ENCODE measurements around the gene FOXP4. TPM values are rescaled to one million over a fixed set of nuclear protein-coding genes. Genes with fewer than 3 reads are reported as not detected.

The FOXP4 gene
- total RNA-seq, 1 donor from 2014 or later: 91.0 TPM

- Mint-ChIP-seq H3K27ac (peak overlapping the region; percentile 4), H3K9me3 (no peaks in the 10 kb centered on the region), H3K36me3 (peaks cover 14% of the 10 kb centered on the region), H3K4me3 (no peak overlapping the region), H3K27me3 (ENCODE audit: low read depth) (no peaks in the 10 kb centered on the region), H3K4me1 (peaks cover 59% of the 10 kb centered on the region)
- no peak for DNase-seq (ENCODE audit: low spot score in 2 of 2, unreplicated experiment in 2 of 2)
- TF ChIP-seq CTCF (IDR thresholded peaks at IDR 0.05; ENCODE audit: unreplicated experiment): no peak
These were observed 36.4 kb downstream of the FOXP4 start for GRCh38 chr6:41582540-41582939.

GRCh38 chr6:41583565-41583964 lies 37.4 kb downstream of the FOXP4 start:
- peaks cover 52% of the 10 kb centered on the region for H3K4me1 Mint-ChIP-seq
- DNase-seq (ENCODE audit: low spot score in 2 of 2, unreplicated experiment in 2 of 2): no peak
- peak overlapping the region; percentile 71 for H3K27ac Mint-ChIP-seq
- no peaks in the 10 kb centered on the region for H3K9me3 Mint-ChIP-seq
- H3K36me3 Mint-ChIP-seq: peaks cover 20% of the 10 kb centered on the region
- H3K4me3 Mint-ChIP-seq: no peak overlapping the region
- TF ChIP-seq CTCF (IDR thresholded peaks at IDR 0.05; ENCODE audit: unreplicated experiment): no peak
- H3K27me3 Mint-ChIP-seq (ENCODE audit: low read depth): no peaks in the 10 kb centered on the region

- Mint-ChIP-seq H3K4me1 (peaks cover 46% of the 10 kb centered on the region), H3K4me3 (no peak overlapping the region)
These were observed 38.0 kb downstream of the FOXP4 start for GRCh38 chr6:41584205-41584604.

GRCh38 chr6:41584668-41585205 lies 38.6 kb downstream of the FOXP4 start:
- Mint-ChIP-seq H3K27me3 (ENCODE audit: low read depth) (no peaks in the 10 kb centered on the region), H3K4me1 (peaks cover 40% of the 10 kb centered on the region), H3K9me3 (no peaks in the 10 kb centered on the region), H3K27ac (no peak overlapping the region), H3K4me3 (no peak overlapping the region), H3K36me3 (peaks cover 17% of the 10 kb centered on the region)
- TF ChIP-seq CTCF (IDR thresholded peaks at IDR 0.05; ENCODE audit: unreplicated experiment): no peak
- DNase-seq (ENCODE audit: low spot score in 2 of 2, unreplicated experiment in 2 of 2): no peak

More at GRCh38 chr6:41584205-41584604, 38.0 kb downstream of the FOXP4 start:
- no peaks in the 10 kb centered on the region for H3K27me3 Mint-ChIP-seq (ENCODE audit: low read depth)
- no peak for DNase-seq (ENCODE audit: low spot score in 2 of 2, unreplicated experiment in 2 of 2)
- peaks cover 20% of the 10 kb centered on the region for H3K36me3 Mint-ChIP-seq
- TF ChIP-seq CTCF (IDR thresholded peaks at IDR 0.05; ENCODE audit: unreplicated experiment): no peak
- no peaks in the 10 kb centered on the region for H3K9me3 Mint-ChIP-seq
- peak overlapping the region; percentile 16 for H3K27ac Mint-ChIP-seq

- no peak overlapping the region for H3K27ac Mint-ChIP-seq
- DNase-seq (ENCODE audit: low spot score in 2 of 2, unreplicated experiment in 2 of 2): no peak
- no peak for TF ChIP-seq CTCF (IDR thresholded peaks at IDR 0.05; ENCODE audit: unreplicated experiment)
- H3K4me1 Mint-ChIP-seq: peaks cover 40% of the 10 kb centered on the region
- H3K9me3 Mint-ChIP-seq: no peaks in the 10 kb centered on the region
- no peak overlapping the region for H3K4me3 Mint-ChIP-seq
- H3K36me3 Mint-ChIP-seq: peaks cover 17% of the 10 kb centered on the region
- H3K27me3 Mint-ChIP-seq (ENCODE audit: low read depth): no peaks in the 10 kb centered on the region
These were observed 39.4 kb downstream of the FOXP4 start for GRCh38 chr6:41585605-41586004.

All from mesothelial cell of epicardium (in vitro differentiated cells).